OCI-M1 (cell line): ENCODE data around the gene DPPA2.
"Not testable (repeated sequence)": the region's sequence is repeated elsewhere in the genome, so short reads cannot be mapped to it uniquely, and the experiment has no call there.

Experiments
- DNase-seq: peaks from one replicate; lab custom pipeline; 2025; lab: John Stamatoyannopoulos, UW

Gene DPPA2

GRCh38 chr3:109316162-109316730, at the start of gene DPPA2:
Gene DPPA2, minus strand, starts transcription at chr3:109316517. Its CDS starts 1,975 bp downstream, at chr3:109314542.
- DNase-seq = no peak

- no peak for DNase-seq
These were observed 47.8 kb upstream of the DPPA2 start for GRCh38 chr3:109364088-109364487.

- DNase-seq = no peak
These were observed 47.3 kb upstream of the DPPA2 start for GRCh38 chr3:109363634-109364033.

GRCh38 chr3:109362823-109363222, 46.5 kb upstream of the DPPA2 start:
- DNase-seq = no peak

- DNase-seq = not testable (repeated sequence)
These were observed 42.5 kb upstream of the DPPA2 start for GRCh38 chr3:109358809-109359208.

GRCh38 chr3:109356442-109357155, 40.3 kb upstream of the DPPA2 start:
- DNase-seq = no peak

GRCh38 chr3:109355625-109356441, 39.5 kb upstream of the DPPA2 start:
- no peak for DNase-seq

GRCh38 chr3:109353057-109353456, 36.7 kb upstream of the DPPA2 start:
- no peak for DNase-seq

GRCh38 chr3:109351231-109351630, 34.9 kb upstream of the DPPA2 start:
- DNase-seq = no peak

- DNase-seq = no peak
These were observed 30.5 kb upstream of the DPPA2 start for GRCh38 chr3:109346770-109347295.

GRCh38 chr3:109346099-109346498, 29.8 kb upstream of the DPPA2 start:
- no peak for DNase-seq

- no peak for DNase-seq
These were observed 23.7 kb upstream of the DPPA2 start for GRCh38 chr3:109339714-109340648.

- no peak for DNase-seq
These were observed 22.9 kb upstream of the DPPA2 start for GRCh38 chr3:109339197-109339596.

GRCh38 chr3:109338322-109338721, 22.0 kb upstream of the DPPA2 start:
- no peak for DNase-seq

GRCh38 chr3:109337393-109337792, 21.1 kb upstream of the DPPA2 start, which contains the start of gene DPPA4:
Gene DPPA4, minus strand, starts transcription at chr3:109337546. Its CDS starts 29 bp downstream, at chr3:109337517.
- no peak for DNase-seq

GRCh38 chr3:109336291-109336861, 20.1 kb upstream of the DPPA2 start:
- no peak for DNase-seq

- DNase-seq = no peak
These were observed 18.3 kb upstream of the DPPA2 start for GRCh38 chr3:109334572-109334971.

GRCh38 chr3:109331692-109332091, 15.4 kb upstream of the DPPA2 start:
- DNase-seq = no peak

GRCh38 chr3:109330405-109330804, 14.1 kb upstream of the DPPA2 start:
- no peak for DNase-seq

- DNase-seq = no peak
These were observed 11.9 kb upstream of the DPPA2 start for GRCh38 chr3:109328202-109328601.

- DNase-seq = no peak
These were observed 9.3 kb upstream of the DPPA2 start for GRCh38 chr3:109325657-109326056.
